Measurements from ENCODE around the gene MRNIP.
"Not testable (repeated sequence)": the region's sequence is repeated elsewhere in the genome, so short reads cannot be mapped to it uniquely, and the experiment has no call there.

Gene MRNIP

GRCh38 chr5:179872828-179873575, 14.4 kb upstream of the MRNIP start:
- ChIA-PET POLR2A (ENCODE audit: low non-redundant PET) (no interaction called here), CTCF (interaction anchor here (0.7 kb wide), 1 partner anchor 452 kb away, joined by 3 read pairs; no protein-coding TSS in a partner anchor)
- no peak overlapping the region for H3K27ac ChIP-seq
- no peak for DNase-seq (ENCODE audit: low spot score)
- TF ChIP-seq CTCF (conservative IDR thresholded peaks at IDR 0.05; ENCODE audit: low read depth): no peak

GRCh38 chr5:179872055-179872827, 13.6 kb upstream of the MRNIP start:
- CTCF ChIA-PET: no interaction called here
- no peak for TF ChIP-seq CTCF (conservative IDR thresholded peaks at IDR 0.05; ENCODE audit: low read depth)

GRCh38 chr5:179871533-179871932, 12.9 kb upstream of the MRNIP start:
- H3K27ac ChIP-seq; POLR2A ChIA-PET (ENCODE audit: low non-redundant PET); CTCF ChIA-PET; DNase-seq (ENCODE audit: low spot score): not testable (repeated sequence)

More at GRCh38 chr5:179872055-179872827, 13.6 kb upstream of the MRNIP start:
- no peak for DNase-seq (ENCODE audit: low spot score)
- POLR2A ChIA-PET (ENCODE audit: low non-redundant PET): no interaction called here
- no peak overlapping the region for H3K27ac ChIP-seq

GRCh38 chr5:179870952-179871351, 12.3 kb upstream of the MRNIP start:
- ChIA-PET POLR2A (ENCODE audit: low non-redundant PET) (no interaction called here), CTCF (no interaction called here)
- no peak for DNase-seq (ENCODE audit: low spot score)
- 0 out of 2 replicates have a peak overlapping the region, but pooled peaks have one; percentile 69 for H3K27ac ChIP-seq
- TF ChIP-seq CTCF (conservative IDR thresholded peaks at IDR 0.05; ENCODE audit: low read depth): no peak

GRCh38 chr5:179870403-179870903, 11.8 kb upstream of the MRNIP start:
- CTCF ChIA-PET: no interaction called here
- H3K27ac ChIP-seq: 0 out of 2 replicates have a peak overlapping the region, but pooled peaks have one; percentile 69
- DNase-seq (ENCODE audit: low spot score): no peak
- POLR2A ChIA-PET (ENCODE audit: low non-redundant PET): no interaction called here
- no peak for TF ChIP-seq CTCF (conservative IDR thresholded peaks at IDR 0.05; ENCODE audit: low read depth)

- no peak for TF ChIP-seq CTCF (conservative IDR thresholded peaks at IDR 0.05; ENCODE audit: low read depth)
- ChIA-PET POLR2A (ENCODE audit: low non-redundant PET) (no interaction called here), CTCF (interaction anchor here (0.5 kb wide), 1 partner anchor 182 kb away, joined by 3 read pairs; no protein-coding TSS in a partner anchor)
- H3K27ac ChIP-seq: peak overlapping the region; percentile 69; the same call in 1 of the 2 replicates
- no peak for DNase-seq (ENCODE audit: low spot score)
Observed at GRCh38 chr5:179869641-179870402, 11.2 kb upstream of the MRNIP start.

Measured in RWPE1 (cell line).